ENCODE results near the gene STX1B.
A peak's percentile ranks its signal among the peaks of the same experiment; 100 is the strongest.

Gene STX1B

GRCh38 chr16:31038993-31039392 lies 28.6 kb upstream of the STX1B start:
- no peaks in the 10 kb centered on the region for H3K27me3 ChIP-seq (ENCODE audit: insufficient read depth, insufficient read length)
- H3K9me3 ChIP-seq (ENCODE audit: insufficient read depth, low read length) = no peaks in the 10 kb centered on the region
- no peak for DNase-seq (ENCODE audit: low read depth, low spot score)
- H3K4me3 ChIP-seq (ENCODE audit: insufficient read length, low read depth) = no peak overlapping the region
- TF ChIP-seq ZNF274 (IDR thresholded peaks at IDR 0.05; ENCODE audit: low read depth, low read length) (no peak), SUZ12 (IDR thresholded peaks at IDR 0.05; ENCODE audit: extremely low read depth, insufficient read depth, insufficient read length) (no peak), YY1 (IDR thresholded peaks at IDR 0.05; ENCODE audit: insufficient read depth, insufficient read length) (no peak)
- peaks cover 65% of the 10 kb centered on the region for H3K36me3 ChIP-seq (ENCODE audit: insufficient read depth, insufficient read length, low read length)
- H3K9ac ChIP-seq (ENCODE audit: insufficient read length, low read depth) = no peak overlapping the region
- H3K4me1 ChIP-seq (ENCODE audit: insufficient read depth, insufficient read length) = peaks cover 6% of the 10 kb centered on the region

- no peak for DNase-seq (ENCODE audit: low read depth, low spot score)
- H3K36me3 ChIP-seq (ENCODE audit: insufficient read depth, insufficient read length, low read length) = peaks cover 50% of the 10 kb centered on the region
- TF ChIP-seq YY1 (IDR thresholded peaks at IDR 0.05; ENCODE audit: insufficient read depth, insufficient read length) (no peak), ZNF274 (IDR thresholded peaks at IDR 0.05; ENCODE audit: low read depth, low read length) (no peak), SUZ12 (IDR thresholded peaks at IDR 0.05; ENCODE audit: extremely low read depth, insufficient read depth, insufficient read length) (no peak)
- H3K4me1 ChIP-seq (ENCODE audit: insufficient read depth, insufficient read length) = peaks cover 6% of the 10 kb centered on the region
- H3K4me3 ChIP-seq (ENCODE audit: insufficient read length, low read depth) = no peak overlapping the region
- H3K9me3 ChIP-seq (ENCODE audit: insufficient read depth, low read length) = no peaks in the 10 kb centered on the region
- no peak overlapping the region for H3K9ac ChIP-seq (ENCODE audit: insufficient read length, low read depth)
- no peaks in the 10 kb centered on the region for H3K27me3 ChIP-seq (ENCODE audit: insufficient read depth, insufficient read length)
Observed at GRCh38 chr16:31036691-31037090, 26.3 kb upstream of the STX1B start.

GRCh38 chr16:31033709-31034492 lies 23.5 kb upstream of the STX1B start:
- H3K27me3 ChIP-seq (ENCODE audit: insufficient read depth, insufficient read length) = no peaks in the 10 kb centered on the region
- H3K4me1 ChIP-seq (ENCODE audit: insufficient read depth, insufficient read length) = peaks cover 10% of the 10 kb centered on the region
- peak overlapping the region; percentile 96 for H3K4me3 ChIP-seq (ENCODE audit: insufficient read length, low read depth)
- H3K36me3 ChIP-seq (ENCODE audit: insufficient read depth, insufficient read length, low read length) = peaks cover 30% of the 10 kb centered on the region
- no peak for TF ChIP-seq SUZ12 (IDR thresholded peaks at IDR 0.05; ENCODE audit: extremely low read depth, insufficient read depth, insufficient read length)
- no peak for TF ChIP-seq YY1 (IDR thresholded peaks at IDR 0.05; ENCODE audit: insufficient read depth, insufficient read length)
- TF ChIP-seq ZNF274 (IDR thresholded peaks at IDR 0.05; ENCODE audit: low read depth, low read length) = no peak
- peak overlapping the region; percentile 83 for H3K9ac ChIP-seq (ENCODE audit: insufficient read length, low read depth)
- DNase-seq (ENCODE audit: low read depth, low spot score) = no peak
- no peaks in the 10 kb centered on the region for H3K9me3 ChIP-seq (ENCODE audit: insufficient read depth, low read length)

- peaks cover 10% of the 10 kb centered on the region for H3K4me1 ChIP-seq (ENCODE audit: insufficient read depth, insufficient read length)
- peak within 1 kb of the TSS; percentile 83 for H3K9ac ChIP-seq (ENCODE audit: insufficient read length, low read depth)
- no peaks in the 10 kb centered on the region for H3K9me3 ChIP-seq (ENCODE audit: insufficient read depth, low read length)
- peaks cover 21% of the 10 kb centered on the region for H3K36me3 ChIP-seq (ENCODE audit: insufficient read depth, insufficient read length, low read length)
- DNase-seq (ENCODE audit: low read depth, low spot score) = peak; percentile 91
- H3K4me3 ChIP-seq (ENCODE audit: insufficient read length, low read depth) = peak within 1 kb of the TSS; percentile 96
- H3K27me3 ChIP-seq (ENCODE audit: insufficient read depth, insufficient read length) = no peaks in the 10 kb centered on the region
- TF ChIP-seq YY1 (IDR thresholded peaks at IDR 0.05; ENCODE audit: insufficient read depth, insufficient read length) = no peak
- no peak for TF ChIP-seq ZNF274 (IDR thresholded peaks at IDR 0.05; ENCODE audit: low read depth, low read length)
- TF ChIP-seq SUZ12 (IDR thresholded peaks at IDR 0.05; ENCODE audit: extremely low read depth, insufficient read depth, insufficient read length) = no peak
Observed at GRCh38 chr16:31032736-31033708, 22.6 kb upstream of the STX1B start, which contains the start of gene STX4. Gene STX4, plus strand, starts transcription at chr16:31033558. Its CDS starts 248 bp downstream, at chr16:31033806.

GRCh38 chr16:31031276-31031675 lies 20.8 kb upstream of the STX1B start:
- TF ChIP-seq YY1 (IDR thresholded peaks at IDR 0.05; ENCODE audit: insufficient read depth, insufficient read length) (no peak), SUZ12 (IDR thresholded peaks at IDR 0.05; ENCODE audit: extremely low read depth, insufficient read depth, insufficient read length) (no peak), ZNF274 (IDR thresholded peaks at IDR 0.05; ENCODE audit: low read depth, low read length) (no peak)
- H3K36me3 ChIP-seq (ENCODE audit: insufficient read depth, insufficient read length, low read length) = peaks cover 16% of the 10 kb centered on the region

GRCh38 chr16:31029272-31029671 lies 18.8 kb upstream of the STX1B start:
- H3K4me1 ChIP-seq (ENCODE audit: insufficient read depth, insufficient read length) = peaks cover 13% of the 10 kb centered on the region
- TF ChIP-seq SUZ12 (IDR thresholded peaks at IDR 0.05; ENCODE audit: extremely low read depth, insufficient read depth, insufficient read length) (no peak), ZNF274 (IDR thresholded peaks at IDR 0.05; ENCODE audit: low read depth, low read length) (no peak), YY1 (IDR thresholded peaks at IDR 0.05; ENCODE audit: insufficient read depth, insufficient read length) (no peak)
- no peak overlapping the region for H3K9ac ChIP-seq (ENCODE audit: insufficient read length, low read depth)

More at GRCh38 chr16:31031276-31031675, 20.8 kb upstream of the STX1B start:
- H3K9me3 ChIP-seq (ENCODE audit: insufficient read depth, low read length) = no peaks in the 10 kb centered on the region
- peaks cover 10% of the 10 kb centered on the region for H3K4me1 ChIP-seq (ENCODE audit: insufficient read depth, insufficient read length)
- no peaks in the 10 kb centered on the region for H3K27me3 ChIP-seq (ENCODE audit: insufficient read depth, insufficient read length)
- no peak overlapping the region for H3K4me3 ChIP-seq (ENCODE audit: insufficient read length, low read depth)
- no peak for DNase-seq (ENCODE audit: low read depth, low spot score)
- no peak overlapping the region for H3K9ac ChIP-seq (ENCODE audit: insufficient read length, low read depth)

More at GRCh38 chr16:31029272-31029671, 18.8 kb upstream of the STX1B start:
- H3K4me3 ChIP-seq (ENCODE audit: insufficient read length, low read depth) = no peak overlapping the region
- H3K9me3 ChIP-seq (ENCODE audit: insufficient read depth, low read length) = no peaks in the 10 kb centered on the region
- no peak for DNase-seq (ENCODE audit: low read depth, low spot score)
- no peaks in the 10 kb centered on the region for H3K27me3 ChIP-seq (ENCODE audit: insufficient read depth, insufficient read length)
- H3K36me3 ChIP-seq (ENCODE audit: insufficient read depth, insufficient read length, low read length) = no peaks in the 10 kb centered on the region
